AG09309 (cell line): ENCODE results near the gene DDX54.
"Not testable (repeated sequence)": the region's sequence is repeated elsewhere in the genome, so short reads cannot be mapped to it uniquely, and the experiment has no call there.

Experiments used
- DNase-seq: peaks from one replicate; pipeline ENCODE4 v3.0.0-alpha.2; 2010; ENCODE audit warnings: low read depth
- H3K4me3 ChIP-seq: 2 replicates; pipeline ENCODE4 v1.5.1; 2011; ENCODE audit warnings: mild to moderate bottlenecking, low read depth, low read length, moderate library complexity; ENCODE audit not compliant: control insufficient read depth
- TF ChIP-seq, protein P1 (sequence below): IDR thresholded peaks from 2 replicates; pipeline ENCODE4 v1.5.1; 2011; ENCODE audit warnings: mild to moderate bottlenecking, low read depth, low read length, inconsistent platforms; ENCODE audit not compliant: insufficient read depth, control insufficient read depth; ENCODE audit errors: missing control alignments

Gene DDX54

DNA sequence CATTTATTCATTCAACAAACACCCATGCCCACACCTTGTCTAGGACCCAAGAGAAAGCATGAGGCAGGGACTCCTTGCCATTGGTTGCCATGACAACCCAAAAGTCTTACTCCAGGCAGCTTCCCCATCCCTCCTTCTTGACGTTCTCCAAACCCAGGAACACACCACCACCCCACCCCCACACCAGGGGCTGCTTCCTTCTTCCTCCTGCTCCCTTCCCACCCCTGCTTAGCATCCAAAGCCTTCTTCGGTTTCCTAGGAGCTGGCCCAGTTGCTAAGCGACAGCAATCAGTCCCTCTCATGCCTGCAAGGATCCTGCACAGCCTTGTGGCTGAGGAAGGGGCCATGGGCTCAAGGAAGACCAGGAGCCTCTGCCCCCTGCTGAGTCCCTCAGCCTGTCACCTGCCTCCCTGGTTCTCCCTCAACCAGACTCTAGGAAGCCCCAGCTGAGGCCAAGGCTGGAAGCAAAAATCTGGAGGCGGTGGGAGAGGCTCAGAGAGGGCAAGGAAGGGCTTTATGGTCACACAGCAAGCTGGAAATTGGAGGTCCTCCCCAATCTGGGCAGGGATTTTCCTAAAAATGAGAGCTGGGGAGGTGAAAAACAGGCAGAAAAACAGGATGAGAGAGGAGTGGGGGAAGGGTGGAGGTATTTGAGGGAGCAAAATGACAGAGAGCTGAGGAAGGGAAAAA is 65.2 kb downstream of the DDX54 start:
- TF ChIP-seq, protein P1, sequence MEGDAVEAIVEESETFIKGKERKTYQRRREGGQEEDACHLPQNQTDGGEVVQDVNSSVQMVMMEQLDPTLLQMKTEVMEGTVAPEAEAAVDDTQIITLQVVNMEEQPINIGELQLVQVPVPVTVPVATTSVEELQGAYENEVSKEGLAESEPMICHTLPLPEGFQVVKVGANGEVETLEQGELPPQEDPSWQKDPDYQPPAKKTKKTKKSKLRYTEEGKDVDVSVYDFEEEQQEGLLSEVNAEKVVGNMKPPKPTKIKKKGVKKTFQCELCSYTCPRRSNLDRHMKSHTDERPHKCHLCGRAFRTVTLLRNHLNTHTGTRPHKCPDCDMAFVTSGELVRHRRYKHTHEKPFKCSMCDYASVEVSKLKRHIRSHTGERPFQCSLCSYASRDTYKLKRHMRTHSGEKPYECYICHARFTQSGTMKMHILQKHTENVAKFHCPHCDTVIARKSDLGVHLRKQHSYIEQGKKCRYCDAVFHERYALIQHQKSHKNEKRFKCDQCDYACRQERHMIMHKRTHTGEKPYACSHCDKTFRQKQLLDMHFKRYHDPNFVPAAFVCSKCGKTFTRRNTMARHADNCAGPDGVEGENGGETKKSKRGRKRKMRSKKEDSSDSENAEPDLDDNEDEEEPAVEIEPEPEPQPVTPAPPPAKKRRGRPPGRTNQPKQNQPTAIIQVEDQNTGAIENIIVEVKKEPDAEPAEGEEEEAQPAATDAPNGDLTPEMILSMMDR = no peak
- H3K4me3 ChIP-seq = no peak overlapping the region
- DNase-seq = no peak

DNA sequence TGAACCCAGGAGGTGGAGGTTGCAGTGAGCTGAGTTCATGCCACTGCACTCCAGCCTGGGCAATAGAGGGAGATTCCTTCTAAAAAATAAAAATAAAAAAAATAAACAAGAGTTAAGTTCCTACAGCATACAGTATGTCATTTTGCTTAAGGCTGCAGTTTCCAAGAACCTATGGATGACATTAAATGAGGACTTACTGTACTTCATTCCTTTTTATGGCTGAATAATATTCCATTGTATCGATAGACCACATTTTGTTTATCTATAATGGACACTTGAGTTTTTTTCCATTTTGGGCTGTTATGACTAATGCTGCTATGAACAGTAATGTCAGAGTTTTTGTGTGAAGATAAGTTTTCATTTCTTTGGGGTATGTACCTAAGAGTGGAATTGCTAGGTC is 67.1 kb downstream of the DDX54 start:
- no peak overlapping the region for H3K4me3 ChIP-seq
- DNase-seq = no peak
- TF ChIP-seq, protein P1 = no peak

DNA sequence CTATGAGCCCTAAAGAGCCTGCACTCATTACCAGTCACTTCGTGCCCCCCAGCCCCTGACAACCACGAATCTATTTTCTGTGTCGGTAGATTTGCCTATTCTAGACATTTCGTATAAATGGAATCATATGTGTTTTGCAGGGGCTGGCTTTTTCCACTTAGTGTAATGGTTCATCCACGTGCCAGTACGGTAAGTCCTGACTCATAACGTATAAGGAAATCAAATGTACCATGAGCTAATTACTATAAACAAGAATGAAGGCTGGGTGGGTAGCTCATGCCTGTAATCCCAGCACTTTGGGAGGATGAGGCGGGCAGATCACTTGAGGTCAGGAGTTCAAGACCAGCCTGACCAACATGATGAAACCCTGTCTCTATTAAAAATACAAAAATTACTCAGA is 67.6 kb downstream of the DDX54 start:
- DNase-seq = peak; percentile 5
- not testable (repeated sequence) for H3K4me3 ChIP-seq

DNA sequence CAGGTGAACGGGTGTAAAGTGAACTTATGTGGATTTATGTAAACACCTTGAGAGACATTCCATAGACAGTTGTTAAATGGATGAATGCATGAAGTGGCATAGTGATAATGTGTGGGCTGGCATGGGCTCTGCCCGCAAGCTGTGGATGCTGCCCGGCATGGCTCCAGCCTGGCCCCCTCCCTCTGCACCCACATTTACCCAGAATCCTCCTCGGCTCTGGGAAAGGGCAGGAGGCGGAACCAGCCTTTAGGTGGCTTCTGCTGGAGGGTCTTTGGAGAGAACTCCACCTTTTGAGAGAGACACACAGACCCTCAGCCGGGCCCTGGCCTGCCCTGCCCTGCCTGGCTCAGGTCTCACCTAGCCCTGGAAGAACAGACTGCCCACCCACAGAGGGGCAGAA is 68.4 kb downstream of the DDX54 start:
- TF ChIP-seq, protein P1 = no peak
- no peak overlapping the region for H3K4me3 ChIP-seq
- no peak for DNase-seq

DNA sequence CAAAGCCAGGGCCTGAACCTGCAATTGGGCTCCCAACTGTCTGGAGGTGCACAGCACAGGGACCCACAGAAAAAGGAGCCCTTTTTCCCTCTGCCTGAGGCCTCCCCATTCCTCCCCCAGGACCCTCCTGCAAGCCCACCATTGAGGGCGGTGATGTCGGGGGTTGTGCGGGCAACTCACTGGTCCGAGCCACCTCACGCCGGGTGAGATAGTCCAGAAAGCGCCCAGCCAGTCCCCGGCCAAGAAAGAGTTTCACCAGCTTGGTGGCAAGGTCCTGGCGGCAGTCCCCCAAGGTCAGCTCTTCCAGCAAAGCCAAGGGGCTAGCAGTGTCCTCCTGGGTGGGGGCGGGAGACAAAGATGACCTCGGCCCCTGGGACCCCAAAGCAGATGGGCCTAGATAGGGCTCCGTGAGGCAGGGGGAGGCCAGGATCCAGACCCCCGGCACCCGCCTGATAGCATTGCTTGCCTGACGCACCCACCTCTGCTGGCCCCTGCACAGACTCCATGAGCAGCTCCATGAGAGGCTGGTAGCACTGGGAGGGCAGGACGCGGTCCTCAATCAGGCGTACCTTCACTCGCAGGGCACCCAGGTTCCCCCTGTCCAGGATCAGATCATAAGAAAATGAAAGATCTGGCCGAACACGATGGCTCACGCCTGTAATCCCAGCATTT is 69.7 kb downstream of the DDX54 start:
- no peak for DNase-seq
- no peak overlapping the region for H3K4me3 ChIP-seq
- TF ChIP-seq, protein P1 = no peak

DNA sequence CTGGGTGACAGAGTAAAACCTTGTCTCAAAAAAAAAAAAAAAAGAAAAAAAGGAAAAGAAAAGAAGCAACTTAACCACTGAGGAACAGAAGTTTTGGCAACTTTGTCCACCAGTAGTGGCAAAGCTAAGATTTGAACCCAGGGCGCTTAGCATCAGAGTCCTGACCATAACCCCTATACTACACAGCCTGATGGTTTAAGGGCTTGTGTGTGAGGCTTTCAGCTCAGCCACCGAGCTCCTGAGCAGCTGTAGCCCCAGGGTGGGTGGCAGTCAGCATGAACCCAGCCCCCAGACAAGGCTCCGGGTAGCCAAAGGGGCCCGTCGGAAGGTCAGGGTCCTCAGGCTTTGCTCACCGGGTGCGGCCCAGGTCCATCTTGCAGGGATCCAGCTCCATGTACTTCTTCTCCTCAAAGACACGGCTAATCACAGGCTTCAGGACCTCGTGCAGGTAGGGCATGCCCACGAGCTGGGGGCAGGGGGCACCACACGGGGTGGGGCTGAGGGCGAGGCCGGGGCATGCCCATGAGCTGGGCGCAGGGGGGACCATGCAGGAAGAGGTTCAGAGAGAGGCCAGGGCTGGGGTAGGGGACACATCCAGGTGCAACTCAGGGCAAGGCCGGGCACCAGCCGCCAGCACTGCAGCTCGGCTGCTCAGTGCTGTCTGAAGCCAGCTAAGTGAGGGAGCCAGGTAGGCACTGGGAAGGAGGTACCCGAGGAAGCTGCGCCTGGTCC is 70.7 kb downstream of the DDX54 start:
- DNase-seq = no peak
- no peak overlapping the region for H3K4me3 ChIP-seq
- TF ChIP-seq, protein P1 = no peak

DNA sequence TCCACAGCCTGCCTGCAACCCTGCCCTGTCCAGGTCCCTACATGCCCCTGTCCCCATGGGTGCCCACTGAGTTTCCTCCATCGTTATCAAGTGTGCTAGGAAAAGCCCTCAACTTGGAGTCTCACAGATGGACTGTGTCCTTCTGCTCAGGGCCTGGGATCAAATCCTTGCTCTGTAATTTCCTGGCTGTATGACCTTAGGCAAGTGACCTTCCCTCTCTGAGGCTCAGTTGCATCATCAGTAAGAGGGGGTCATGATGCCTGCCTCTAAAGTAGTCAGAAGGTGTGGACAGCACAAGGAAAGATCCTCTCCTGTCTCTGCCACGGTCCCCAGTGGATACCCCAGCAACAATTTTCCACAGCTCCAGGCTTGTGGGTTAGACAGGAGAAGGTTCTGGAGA is 71.9 kb downstream of the DDX54 start:
- no peak overlapping the region for H3K4me3 ChIP-seq
- TF ChIP-seq, protein P1 = no peak
- DNase-seq = no peak
